ENCODE data around the gene GPRC5C.

Gene GPRC5C

DNA sequence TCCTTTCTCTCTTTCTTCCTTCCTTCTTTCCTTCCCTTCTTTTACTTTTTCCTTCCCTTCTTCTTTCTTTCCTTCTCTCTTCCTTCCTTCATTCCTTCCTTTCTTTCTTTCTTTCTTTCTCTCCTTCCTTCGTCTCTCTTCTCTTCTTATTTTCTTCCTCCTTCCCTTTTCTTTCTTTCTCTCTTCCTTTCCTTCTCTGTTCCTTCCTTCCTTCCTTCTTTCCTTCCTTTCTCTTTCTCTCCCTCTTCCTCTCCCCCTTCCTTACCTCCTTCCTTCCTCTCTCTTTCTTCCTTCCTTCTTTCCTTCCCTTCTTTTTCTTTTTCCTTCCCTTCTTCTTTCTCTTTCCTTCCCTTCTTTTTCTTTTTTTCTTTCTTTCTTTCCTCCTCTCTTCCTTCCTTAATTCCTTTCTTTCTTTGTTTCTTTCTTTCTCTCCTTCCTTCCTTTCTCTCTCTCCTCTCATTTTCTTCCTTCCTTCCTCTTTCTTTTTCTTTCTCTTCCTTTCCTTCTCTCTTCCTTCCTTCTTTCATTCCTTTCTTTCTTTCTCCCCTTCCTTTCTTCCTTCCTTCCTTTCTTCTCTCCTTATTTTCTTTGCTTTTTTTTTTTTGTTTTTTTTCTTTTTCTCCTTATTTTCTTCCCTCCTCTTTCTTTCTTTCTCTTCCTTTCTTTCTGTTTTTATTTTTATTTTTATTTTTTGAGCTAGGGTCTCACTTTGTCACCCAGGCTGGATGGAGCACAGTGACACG, 41.8 kb upstream of the GPRC5C start:
- no peak overlapping the region for H3K4me3 ChIP-seq (ENCODE audit: low read length)
- no peak for DNase-seq (ENCODE audit: low read depth)
- no peak for TF ChIP-seq CTCF (conservative IDR thresholded peaks at IDR 0.05; ENCODE audit: low read length)

- TF ChIP-seq CTCF (conservative IDR thresholded peaks at IDR 0.05; ENCODE audit: low read length) = no peak
- H3K4me3 ChIP-seq (ENCODE audit: low read length) = no peak overlapping the region
- no peak for DNase-seq (ENCODE audit: low read depth)
Observed at GRCh38 chr17:74390680-74391653, 40.9 kb upstream of the GPRC5C start.

DNA sequence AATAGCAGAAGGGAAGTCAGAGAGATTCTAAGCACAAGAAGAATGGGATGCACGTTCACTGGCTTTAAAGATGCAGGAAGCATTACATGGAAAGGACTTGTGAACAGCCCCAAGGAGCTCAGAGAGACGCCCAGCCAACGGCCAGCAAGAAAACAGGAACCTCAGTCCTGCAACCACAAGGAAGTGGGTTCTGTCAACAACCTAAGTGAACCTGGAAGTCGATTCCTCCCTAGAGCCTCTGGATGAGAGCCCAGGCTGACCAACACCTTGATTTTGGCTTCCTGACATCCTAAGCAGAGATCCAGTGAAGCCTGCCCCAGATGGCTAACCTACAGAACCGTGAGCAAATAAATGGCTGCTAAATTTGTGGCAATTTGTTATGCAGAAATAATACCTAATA, 40.1 kb upstream of the GPRC5C start:
- H3K4me3 ChIP-seq (ENCODE audit: low read length) = no peak overlapping the region
- DNase-seq (ENCODE audit: low read depth) = no peak
- TF ChIP-seq CTCF (conservative IDR thresholded peaks at IDR 0.05; ENCODE audit: low read length) = no peak

DNA sequence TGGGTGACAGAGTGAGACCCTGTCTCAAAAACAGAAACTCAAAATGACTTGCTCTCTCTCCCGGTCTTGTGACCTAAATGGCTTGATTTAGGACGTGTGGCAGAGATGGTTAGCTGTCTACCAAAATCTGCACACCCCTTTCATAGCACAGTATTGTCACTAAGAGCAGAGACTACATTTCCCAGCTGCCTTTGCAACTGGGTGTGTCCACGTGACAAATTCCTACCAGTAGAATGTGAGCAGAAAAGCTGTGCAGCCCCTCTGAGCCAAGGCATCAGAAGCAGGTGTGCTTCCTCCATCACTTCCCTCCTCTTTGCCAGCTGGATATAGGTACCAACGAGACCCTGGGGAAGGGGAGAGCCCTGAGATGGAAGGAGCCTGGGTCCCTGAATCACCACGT, 39.0 kb upstream of the GPRC5C start:
- no peak for TF ChIP-seq CTCF (conservative IDR thresholded peaks at IDR 0.05; ENCODE audit: low read length)
- DNase-seq (ENCODE audit: low read depth) = no peak
- H3K4me3 ChIP-seq (ENCODE audit: low read length) = no peak overlapping the region

- TF ChIP-seq CTCF (conservative IDR thresholded peaks at IDR 0.05; ENCODE audit: low read length) = no peak
- no peak for DNase-seq (ENCODE audit: low read depth)
- no peak overlapping the region for H3K4me3 ChIP-seq (ENCODE audit: low read length)
Observed at GRCh38 chr17:74393346-74393942, 38.4 kb upstream of the GPRC5C start.

GRCh38 chr17:74394275-74394950, 37.5 kb upstream of the GPRC5C start:
- no peak for TF ChIP-seq CTCF (conservative IDR thresholded peaks at IDR 0.05; ENCODE audit: low read length)
- no peak overlapping the region for H3K4me3 ChIP-seq (ENCODE audit: low read length)
- DNase-seq (ENCODE audit: low read depth) = no peak

Measured in AG10803 (cell line).